ENCODE results near the gene ZNF414.
"Not testable (repeated sequence)": the region's sequence is repeated elsewhere in the genome, so short reads cannot be mapped to it uniquely, and the experiment has no call there.

Gene ZNF414

DNA sequence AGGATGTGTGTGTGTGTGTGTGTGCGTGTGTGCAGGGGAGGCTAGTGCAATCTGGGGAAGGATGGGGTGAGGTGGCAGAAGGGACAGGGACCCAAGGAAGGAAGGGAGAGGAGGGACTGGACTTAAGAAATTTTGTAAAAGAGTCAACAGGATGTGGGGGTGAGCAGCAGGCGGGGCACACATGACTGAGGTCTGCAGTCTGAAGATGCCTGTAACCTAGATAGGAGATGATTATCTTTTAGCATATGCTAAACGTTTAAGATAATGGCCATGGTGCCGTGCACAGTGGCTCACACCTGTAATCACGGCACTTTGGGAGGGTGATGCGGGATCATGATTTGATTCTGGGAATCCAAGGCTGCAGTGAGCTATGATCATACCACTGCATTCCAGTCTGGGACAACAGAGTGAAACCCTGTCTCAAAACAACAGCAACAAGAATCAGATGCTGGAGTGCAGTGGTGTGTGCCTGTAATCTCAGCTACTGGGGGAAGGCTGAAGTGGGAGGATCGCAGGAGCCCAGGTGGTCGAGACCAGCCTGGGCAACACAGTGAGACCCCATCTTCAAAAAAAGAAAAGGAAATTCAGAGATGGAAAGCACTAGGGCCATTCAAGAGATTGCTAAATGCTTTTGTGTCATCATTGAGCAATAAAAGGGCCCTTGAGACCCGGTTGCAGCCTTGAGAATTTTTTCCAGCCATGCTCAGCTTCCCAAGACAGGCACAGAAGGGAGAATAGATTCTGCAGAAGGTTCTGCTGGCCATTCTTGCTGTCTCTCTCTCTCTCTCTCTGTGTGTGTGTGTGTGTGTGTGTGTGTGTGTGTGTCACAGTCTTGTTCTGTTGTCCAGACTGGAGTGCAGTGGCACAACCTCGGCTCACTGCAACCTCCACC, 3.8 kb upstream of the ZNF414 start:
- no peak for DNase-seq

DNA sequence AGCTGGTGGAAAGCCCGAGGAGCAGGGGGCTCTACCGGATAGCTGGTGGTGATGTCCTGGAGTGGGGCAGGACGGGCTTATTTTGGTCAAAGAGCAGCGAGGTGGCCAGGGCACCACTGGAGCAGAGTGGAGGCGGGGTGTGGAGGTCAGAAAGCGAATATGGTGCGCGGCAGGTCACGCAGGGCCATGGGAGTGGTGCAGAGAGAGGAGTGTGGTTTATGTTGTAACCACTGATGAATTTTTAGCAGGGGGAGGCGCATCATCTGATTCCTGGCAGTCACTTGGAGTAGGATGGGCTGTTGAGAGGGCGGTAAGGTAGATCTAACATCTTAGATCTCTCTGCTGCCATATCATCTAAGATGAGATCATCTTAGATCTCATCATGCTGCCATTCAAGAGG, 1.4 kb upstream of the ZNF414 start:
- no peak for DNase-seq

DNA sequence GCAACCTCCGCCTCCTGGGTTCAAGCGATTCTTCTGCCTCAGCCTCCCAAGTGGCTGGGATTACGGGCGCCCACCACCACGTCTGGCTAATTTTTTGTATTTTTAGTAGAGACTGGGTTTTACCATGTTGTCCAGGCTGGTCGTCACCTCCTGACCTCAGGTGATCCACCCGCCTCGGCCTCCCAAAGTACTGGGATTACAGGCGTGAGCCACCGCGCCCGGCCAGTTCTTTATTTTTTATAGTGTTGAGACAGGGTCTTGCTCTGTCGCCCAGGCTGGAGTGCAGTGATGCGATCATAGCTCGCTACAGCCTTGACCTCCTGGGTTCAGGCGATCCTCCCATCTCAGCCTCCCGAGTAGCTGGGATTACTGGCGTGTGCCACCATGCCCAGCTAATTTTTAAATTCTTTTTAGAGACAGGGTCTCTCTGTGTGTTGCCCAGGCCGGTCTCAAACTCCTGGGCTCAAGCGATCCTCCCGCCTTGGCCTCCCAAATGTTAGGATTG, 590 bp upstream of the ZNF414 start:
- not testable (repeated sequence) for DNase-seq

DNA sequence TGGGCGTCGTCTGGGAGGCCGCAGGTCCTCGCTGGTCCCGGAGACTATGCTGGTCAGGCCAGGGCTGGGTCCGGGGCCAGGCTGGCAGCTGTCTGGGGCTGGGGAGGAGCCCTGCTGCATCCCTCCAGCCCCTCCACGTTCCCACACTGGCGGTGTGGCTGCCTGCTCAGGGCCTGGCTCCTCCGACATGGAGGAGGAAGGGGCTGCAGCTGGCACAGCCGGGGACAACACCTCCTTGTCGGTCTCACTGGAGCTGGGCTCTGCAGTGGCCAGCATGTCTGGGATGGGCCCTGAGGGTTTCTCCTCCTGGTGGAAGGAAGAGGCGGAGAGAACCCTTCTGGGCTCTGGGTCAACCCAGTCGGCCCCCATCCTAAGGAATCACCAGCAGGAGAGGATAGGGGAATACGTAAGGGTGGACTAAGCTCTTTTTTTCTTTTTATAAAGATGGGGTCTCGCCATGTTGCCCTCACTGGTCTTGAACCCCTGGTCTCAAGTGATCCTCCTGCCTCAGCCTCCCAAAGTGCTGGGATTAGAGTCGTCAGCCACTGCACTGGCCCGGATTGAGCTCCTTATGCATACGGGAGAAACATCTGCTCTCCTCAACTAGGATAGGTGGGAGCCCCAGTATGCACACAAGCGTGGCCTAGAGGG, 806 bp downstream of the ZNF414 start:
- no peak for DNase-seq

DNA sequence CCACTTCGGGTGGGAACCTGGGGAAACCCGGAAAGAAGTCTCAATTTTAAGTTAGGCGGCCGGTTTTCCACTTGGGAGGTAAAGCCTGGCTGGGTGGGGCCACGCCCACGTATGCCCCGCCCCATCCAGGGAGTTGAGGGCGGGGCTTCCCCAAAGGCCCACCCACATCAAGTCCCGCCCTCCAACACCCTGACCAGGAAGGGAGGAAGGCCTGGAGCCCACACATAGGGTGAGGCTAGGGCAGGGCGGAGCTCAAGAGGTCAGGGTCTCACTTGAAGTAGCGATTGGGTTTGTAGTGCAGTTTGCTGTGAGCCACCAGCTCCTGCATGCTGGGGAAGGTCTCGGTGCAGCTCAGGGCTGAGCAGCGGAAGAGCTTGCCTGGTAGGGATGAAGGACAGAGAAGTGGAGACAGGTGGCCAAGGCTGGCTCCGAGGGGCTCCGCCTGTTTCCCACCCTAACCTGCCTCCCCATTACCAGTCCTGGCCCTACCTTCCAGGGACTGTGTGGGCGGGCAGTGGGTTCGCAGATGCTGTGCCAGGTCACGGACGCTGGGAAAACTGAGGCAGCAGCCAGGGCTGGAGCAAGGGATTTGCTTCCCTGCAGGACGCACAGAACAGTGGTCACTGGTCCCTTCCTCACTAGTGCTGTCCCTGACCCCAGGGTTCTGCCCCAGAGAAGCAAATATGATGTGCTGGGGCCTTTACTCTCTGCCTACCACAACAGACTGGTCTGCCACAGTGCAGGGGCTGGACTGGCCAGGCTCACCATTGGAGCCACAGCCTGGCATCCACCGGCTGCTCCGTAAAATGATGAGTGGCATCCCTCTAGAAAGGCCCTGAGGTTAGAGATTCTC, 1.6 kb downstream of the ZNF414 start:
- no peak for DNase-seq

DNA sequence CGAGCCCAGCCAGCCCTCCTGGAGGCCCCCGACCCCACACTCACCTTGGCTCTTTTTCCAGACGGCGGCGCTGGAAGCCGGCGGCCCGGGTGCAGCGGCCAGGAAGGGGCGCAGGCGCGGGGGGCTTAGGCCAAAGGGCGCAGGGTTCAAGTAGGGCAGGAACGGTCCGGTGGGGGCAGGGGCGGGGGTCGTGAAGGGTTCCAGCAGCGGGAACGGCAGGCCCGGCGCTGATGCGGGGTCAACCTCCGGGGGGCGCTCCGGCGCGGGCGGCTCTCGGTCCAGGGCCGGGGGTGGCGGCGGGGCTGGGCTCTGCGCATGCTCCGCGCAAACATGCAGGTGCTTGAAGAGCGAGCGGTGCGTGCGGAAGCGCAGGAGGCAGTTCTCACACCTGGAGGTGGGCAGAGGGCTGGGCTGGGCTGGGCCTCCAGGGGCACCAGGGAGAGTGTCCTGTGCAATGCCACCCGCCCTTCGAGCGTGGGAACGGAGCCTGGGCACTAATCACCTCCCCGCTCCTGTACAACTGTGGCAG, 2.3 kb downstream of the ZNF414 start:
- no peak for DNase-seq

DNA sequence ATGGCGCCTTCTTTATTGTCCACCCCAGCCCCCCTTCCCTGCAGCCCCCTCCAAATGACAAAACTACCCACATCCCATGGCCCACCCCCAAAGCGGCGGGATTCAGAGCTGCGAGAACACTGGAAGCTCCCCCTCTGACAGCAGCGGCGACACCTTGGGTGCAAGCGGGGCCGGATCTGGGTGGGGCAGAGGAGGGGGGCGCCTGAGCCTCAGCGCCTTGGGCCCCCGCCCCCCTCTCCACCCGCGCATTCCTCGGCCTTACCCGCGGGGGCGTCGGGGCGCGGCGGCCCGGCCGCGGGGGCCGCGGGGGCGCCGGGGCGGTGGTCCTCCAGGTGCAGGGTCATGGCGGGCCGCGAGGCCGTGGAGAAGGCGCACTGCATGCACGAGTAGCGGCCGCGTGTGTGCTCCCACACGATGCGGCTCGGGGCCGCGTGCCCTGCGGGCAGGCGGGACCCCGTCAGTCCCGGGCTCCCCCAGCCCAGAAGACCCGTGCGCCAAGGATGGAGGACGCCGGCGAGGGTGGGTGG, 3.3 kb downstream of the ZNF414 start:
- DNase-seq, result no peak

DNA sequence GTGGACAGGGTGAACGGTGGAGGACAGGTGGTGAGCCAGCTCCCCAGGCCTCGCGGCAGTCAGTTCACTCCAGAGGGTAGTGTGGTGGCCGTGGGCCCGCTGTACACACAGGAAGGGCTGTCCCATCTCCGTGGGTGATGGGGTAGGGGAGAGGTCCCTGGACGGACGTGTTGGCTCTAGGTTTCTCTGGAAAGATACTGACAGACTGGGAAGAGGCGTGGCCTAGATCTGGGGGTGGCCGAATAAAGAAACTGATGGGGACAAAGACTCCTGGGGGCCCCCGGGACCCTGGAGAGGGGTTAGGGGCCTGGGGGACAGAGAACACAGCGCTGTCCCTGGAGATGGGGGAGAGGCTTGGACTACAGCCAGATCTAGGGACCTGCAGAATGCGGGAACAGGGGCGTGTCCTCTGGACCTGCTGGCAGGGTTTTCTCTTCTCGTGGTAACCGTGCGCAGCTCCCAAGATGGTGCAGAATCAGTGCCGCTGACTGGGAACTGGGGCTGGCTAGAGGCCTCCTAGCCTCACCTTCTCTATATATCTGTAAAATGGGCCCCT, 7.5 kb downstream of the ZNF414 start:
- DNase-seq, result no peak

DNA sequence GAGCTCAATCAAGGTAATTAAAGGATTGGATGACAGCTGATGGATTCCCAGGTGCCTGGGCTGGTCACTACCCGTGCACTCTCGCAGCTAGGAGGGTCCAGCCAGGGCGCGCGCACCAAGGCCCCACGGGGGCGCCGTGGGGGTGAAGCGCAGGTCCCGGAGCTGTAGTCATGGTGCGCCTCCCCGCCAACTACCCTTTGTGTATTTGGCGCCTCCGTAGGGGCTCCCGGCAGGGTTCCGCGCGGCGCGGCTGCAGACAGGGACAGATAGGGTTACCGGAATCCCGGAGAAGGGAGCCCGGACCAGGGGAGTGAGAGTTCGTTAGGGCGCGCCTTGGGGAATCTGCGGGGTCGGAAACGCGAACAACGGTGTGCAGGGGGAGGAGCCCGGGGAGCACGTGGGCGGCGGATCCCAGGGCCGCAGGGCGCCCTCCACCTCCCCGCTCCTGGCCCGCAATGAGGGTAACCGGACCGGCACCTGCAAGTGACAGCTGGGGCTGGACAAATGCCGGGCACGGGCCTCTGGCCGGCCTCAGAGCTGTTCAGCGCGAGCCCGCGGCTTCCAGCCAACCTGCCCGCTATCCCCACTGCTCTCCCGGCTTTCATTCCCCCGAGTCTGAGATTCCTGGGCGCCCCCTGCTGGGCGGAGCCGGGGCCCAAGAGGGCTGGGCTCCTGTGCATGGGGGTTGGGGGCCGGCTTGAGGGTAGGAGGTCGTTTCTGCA, 8.1 kb downstream of the ZNF414 start:
- peak; percentile 93 for DNase-seq

DNA sequence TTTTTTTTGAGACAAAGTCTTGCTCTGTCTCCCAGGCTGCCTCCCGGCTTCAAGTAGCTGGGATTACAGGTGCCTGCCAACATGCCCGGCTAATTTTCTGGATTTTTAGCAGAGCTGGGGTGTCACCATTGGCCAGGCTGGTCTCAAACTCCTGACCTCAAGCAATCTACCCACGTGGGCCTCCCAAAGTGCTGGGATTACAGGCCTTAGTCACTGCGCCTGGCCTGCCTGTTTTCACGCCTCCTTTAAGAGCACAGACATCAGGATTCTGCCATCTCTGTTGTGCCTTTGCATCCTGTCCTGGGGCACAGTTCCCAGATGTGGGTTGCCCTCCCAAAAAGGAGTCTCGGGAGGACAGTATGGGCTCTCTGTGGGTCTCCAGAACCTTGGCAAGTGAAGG, 9.0 kb downstream of the ZNF414 start:
- no peak for DNase-seq

DNA sequence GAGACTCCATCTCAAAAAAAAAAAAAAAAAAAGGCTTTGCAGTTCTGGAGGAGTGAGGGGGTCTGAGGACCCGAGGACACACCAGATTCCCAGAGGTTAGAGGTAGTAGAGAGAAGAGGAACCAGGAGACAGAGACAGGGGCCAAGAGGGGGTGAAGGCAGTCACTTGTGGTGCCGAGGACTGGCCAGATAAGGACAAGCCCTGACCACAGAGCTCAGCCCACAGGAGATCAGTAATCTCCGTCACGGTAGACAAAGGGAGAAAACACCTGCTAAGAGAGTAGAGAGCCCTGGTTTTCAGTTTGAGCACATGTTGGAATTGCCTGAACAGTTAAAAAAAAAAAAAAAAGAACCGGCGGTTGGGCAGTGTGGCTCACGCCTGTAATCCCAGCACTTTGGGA, 9.8 kb downstream of the ZNF414 start:
- no peak for DNase-seq

DNA sequence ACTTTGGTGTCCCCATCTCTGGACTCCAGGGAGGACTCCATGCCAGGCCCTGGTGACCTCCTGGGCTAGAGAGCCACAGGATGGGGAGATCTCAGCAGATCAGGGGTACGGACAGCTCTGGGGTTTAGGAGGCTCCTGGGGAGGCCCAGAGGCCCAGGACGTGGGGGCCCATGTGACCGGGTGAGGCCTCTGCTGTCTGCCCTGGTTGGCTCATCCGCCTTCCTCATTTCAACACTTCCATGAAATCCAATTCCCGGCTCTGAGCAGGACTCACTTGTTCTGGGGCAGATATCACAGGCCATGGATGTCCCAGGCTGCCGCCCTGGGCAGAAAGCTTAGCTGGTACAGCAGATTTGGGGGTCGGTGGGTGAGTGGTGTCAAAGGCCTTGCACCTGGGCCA, 10.5 kb downstream of the ZNF414 start:
- no peak for DNase-seq

DNA sequence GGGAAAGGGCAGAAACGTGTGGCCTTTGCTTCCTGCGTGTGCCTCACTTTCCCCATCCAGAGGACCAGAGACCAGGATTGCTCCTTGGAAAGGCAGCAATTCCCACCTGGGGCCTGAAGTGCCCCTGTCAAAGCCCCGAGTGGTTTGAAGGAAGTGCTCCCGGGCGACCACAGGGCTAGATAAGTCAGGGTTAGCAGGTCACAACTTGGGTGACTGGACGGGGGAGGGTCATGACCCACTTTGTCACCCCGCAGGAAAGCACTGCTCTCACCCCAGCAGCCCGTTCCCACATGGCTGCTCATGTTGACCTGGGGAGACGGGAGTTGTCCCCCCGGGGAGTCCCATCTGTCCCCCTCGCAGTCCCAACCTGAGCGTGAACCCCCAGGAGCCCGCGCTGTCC, 12.0 kb downstream of the ZNF414 start:
- DNase-seq, result no peak

DNA sequence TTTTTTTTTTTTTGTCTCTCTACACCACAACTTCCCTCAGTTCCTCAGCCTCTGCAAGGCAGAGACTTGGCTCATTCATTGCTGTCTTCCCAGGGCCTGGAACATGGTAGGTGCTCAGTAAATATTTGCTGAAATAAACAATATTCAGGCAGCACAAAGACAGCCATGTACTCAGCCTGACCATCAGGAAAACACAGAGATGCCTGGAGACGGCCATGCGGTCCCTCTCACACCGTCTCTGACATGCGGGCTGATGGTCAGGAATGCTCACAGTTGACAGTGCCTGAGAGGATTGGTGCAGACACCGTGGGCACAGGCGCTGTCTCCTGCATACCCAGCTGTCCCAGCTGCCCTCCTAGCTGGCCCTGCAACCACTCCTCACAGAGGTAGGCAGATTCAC, 12.5 kb downstream of the ZNF414 start:
- no peak for DNase-seq

DNA sequence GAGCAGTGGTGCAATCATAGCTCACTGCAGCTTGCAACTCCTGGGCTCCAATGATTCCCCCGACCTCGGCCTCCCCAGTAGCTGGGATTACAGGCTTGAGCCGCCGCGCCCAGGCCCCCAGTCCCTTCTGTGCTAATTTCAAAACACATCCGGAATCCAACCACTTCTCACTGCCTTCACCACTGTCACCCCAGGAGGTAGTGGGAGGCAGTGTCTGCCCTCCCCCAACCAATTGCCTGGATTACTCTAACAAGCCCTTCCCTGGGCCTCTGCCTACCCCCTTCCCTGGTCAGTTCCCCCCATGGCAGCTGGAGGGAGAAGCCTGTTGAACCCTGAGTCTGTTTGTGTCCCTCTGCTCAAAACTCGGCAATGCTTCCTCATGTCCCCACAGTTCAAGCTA, 13.8 kb downstream of the ZNF414 start:
- no peak for DNase-seq

DNA sequence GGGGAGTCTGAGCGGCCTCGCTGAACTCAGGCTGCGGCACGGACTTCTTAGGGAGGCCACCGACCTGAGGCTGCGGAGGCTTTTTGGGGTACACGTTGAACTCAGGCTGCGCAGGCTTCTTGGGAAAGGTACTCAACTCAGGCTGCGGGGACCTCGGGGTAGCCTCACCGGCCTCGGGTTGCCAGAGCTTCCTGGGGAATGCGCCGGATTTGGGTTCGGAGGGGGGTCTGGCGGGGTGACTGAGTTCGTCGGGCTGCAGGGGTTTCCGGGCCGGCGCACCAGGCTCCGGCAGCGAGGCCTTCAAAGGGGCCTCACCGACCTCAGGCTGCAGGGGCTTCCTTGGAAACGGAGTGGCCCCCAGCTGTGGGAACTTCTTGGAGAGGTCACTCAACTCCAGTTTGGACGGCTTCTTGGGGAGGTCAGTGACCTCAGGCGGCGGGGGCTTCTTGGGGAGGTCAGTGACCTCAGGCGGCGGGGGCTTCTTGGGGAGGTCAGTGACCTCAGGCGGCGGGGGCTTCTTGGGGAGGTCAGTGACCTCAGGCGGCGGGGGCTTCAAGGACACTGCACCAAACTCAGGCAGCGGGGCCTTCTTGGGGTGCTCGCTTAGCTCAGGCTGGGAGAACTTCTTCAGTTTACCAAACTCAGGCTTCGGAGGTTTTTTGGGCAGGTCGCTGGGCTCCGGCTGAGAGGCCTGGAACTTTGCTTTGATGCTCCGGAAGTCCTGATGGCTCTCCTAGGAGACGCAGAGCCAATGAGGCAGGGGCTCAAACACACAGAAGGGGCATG, 14.7 kb downstream of the ZNF414 start:
- no peak for DNase-seq

DNA sequence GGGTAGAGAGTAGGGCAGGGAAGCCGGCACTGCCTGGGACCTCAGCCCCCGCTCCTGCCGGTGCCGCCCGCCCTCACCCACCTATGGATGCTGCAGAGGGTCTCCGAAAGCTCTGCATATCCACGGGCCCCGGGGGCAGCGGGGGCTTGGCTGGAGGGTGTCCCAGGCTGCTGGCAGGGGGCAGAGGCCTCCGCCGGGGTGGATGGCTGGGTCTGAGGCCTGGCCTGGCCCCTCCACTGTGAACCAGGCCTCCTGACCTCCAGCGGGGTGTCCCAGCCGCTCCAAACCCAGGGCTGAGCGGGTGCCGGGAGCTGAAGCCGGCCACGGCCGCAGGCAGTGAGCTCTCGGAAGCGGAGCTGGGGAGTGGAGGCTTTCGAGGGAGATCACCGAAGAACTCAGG, 15.7 kb downstream of the ZNF414 start:
- no peak for DNase-seq

DNA sequence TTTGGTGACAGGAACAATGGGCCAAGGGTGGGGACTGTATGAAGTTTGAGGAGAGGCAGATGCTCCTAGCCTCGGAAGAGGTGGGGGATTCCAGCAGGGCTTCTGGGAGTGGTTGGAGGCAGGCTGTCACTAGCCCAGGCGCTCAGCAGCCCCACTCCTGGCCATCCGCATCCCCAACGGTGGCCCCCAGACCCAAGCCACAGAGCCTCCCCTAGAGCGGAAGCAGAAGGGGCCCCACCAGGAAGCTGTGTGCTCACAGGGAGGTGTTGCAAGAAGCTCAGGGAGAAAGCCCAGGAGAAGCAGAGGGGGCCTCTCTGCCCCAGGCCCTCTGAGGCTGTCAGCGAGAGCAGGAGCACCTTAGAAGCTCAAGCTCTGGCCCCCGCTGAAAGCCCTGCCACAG, 19.8 kb downstream of the ZNF414 start:
- no peak for DNase-seq

DNA sequence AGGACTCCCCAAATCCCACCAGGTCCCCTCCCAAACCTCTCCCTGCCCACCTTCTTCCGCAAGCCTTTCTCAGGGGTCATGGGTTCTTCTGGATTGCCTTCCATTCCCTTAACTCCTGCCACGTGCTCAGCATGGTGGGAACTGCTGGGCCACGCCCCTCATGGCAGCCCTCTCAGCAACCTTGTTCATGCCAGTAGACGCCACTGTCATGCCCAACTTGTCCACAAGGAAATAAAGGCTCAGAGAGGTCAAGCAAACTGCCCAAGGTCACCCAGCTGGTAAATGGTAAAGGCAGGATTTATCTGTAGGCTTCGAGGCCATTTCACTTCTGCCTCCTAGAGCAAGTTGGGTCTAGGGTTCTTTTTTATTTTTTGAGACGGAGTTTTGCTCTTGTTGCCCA, 22.4 kb downstream of the ZNF414 start:
- DNase-seq, result no peak

DNA sequence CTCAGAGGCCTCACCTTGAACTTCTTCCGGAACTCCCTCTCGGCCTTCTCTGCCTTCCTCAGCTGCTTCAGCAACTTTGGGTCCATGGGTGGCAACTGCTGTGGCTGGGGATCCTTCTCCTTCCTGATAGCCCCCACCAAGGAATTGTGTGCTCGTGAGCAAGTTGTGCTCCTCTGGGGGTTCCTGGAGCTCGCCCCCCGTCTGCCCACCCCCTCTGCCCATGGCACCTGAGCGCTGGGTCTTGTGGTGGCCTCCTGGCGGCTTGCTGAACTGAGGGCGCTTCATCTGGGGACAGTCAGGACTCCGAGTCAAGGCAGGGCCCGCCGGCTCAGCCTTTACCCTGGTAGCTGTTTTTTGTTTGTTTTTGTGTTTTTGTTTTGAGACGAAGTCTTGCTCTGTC, 23.1 kb downstream of the ZNF414 start:
- no peak for DNase-seq

DNA sequence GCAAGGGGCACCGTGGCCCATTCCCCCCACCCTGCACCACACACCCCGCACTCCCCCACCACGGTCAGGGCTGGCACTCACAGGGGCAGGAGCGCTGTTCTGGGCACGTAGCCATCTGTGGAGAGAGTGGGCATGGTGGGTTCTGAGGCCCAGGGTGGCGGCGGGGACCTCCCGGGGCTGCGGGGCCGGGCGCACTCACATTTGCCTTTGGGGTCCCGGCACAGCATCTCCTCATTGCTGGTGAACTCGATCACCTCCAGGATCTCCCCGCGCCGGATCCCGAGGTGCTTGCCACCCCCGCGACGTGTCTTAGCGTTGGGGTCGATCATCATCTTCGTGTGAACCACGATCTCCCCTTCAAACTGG, 23.6 kb downstream of the ZNF414 start:
- DNase-seq, result no peak
